DMS153 treated with DMSO at 0.1 percent for 48 hours (cell line): ENCODE data around the gene ELMO1.

Source experiments
- DNase-seq: peaks from one replicate; lab custom pipeline; 2025; ENCODE audit not compliant: unreplicated experiment; lab: John Stamatoyannopoulos, UW

Gene ELMO1

DNA sequence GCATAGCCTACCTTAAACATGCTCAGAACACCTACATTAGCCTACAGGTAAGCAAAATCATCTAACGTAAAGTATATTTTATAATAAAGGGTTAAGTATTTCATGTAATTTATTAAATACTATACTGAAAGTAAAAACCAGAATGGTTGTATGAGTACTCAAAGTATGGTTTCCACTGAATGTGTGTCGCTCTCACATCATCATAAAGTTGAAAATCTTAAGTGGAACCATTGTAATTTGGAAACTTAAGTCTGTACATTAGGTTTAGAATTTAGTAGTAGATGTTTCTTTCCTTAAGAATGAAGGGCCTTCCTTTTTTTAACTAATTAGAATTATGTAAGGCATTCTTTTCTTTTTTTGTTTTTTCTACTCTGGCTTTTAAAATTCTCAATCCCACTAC lies 484.4 kb downstream of the ELMO1 start:
- DNase-seq, result no peak

DNA sequence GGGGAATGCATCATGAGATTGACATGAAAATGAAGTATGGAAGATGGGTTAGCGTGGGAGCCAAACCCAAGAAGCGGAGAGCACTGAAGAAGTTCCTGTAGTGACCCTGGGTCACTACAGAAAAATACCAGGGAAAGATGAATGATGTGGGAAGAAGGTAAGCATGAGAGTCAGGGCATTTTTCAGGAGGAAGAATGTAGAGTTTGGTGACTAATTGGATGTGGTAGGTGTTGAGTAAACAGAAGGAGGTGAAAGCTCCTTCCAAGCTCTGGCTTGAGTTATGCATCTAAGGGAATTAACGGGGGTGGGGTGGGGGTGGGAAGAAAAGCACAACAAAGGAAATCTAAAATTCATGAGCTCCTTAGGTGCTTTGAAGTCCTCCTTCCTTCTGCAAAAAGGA lies 486.3 kb downstream of the ELMO1 start:
- no peak for DNase-seq

- no peak for DNase-seq
These were observed 487.0 kb downstream of the ELMO1 start for GRCh38 chr7:36961693-36962092.

DNA sequence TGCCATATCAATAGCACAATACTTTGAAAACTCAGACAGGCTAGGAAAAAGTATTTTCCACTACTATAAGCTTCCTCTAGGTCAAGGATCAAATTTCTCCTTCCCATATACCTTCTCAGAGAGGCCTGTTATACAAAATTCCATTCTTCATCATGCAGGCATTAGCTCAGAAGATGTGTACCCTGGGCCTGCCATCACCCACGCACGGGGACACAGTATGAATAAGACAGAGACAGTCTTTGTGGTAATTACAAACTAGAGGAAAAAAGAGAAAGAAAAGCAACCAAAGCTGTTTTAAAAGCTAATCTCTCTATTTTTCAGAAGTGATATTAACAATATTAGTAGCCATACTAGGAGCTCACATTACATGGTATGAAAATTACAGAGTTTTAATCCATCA lies 487.6 kb downstream of the ELMO1 start:
- DNase-seq, result no peak

DNA sequence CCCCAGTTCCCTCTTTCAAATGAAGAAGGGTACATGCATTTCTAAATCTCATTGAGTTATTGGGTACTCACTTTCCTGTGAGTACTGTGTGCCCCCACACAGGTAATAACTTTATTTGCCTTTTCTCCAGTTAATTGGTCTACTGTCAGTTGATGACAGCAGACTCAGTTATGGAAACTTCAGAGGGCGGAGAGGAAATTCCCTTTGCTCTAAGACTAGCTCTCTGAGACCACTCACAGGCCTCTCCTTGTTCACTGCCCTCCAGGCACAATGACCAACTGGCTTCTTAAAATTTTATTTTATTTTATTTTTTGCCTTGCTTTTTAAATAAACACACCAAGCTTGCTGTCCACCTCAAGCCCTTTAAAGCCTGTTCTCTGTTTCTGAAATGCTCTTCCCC lies 488.6 kb downstream of the ELMO1 start:
- DNase-seq, result no peak

DNA sequence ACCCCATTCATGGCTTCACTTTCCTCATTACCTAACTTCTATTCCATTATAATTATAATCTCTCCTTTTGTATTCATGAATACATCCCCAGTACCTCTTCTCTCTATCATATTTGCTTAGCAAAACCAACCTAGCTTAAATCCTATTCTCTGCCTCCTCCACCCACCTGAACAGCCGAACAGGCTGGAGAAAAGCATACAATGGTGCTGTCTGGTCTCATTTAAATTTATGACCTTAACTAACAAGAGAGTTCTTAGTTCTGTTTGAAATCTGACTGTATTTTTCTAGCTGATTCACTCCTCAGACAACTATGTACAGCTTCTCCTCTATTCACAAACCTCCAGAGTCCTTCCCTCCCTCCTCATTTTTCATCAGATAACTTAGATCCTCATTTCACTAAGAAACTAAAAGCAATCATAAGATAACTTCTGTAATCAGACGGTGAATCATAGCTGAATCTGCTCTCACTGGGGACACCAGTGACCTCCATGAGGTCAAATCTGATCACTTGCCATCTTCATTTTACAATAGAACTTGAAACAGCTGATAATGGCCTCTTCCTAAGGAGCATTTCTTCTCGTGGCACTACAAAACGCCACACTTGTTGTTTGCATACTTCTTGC lies 490.4 kb downstream of the ELMO1 start:
- DNase-seq, result peak; percentile 92

DNA sequence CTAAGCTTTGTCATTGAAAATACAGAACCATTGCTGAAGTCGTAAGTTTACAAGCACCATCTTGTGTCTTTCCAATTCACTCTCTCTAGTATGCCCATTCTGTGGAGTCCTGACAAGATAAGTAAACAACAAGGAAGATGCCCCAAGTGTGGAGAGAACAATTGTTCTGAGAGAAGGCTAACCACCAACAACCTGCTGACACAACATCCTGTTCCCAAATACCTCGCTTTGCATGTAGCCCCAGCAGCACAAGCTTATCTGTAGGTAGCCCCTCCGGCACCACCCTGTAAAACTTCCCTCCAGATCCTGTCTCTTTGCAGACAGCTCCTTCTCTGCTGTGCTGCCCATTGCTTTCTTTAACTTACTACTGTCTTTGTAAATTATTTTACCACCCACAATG lies 491.0 kb downstream of the ELMO1 start:
- no peak for DNase-seq

- DNase-seq, result no peak
These were observed 491.9 kb downstream of the ELMO1 start for GRCh38 chr7:36956814-36957213.

GRCh38 chr7:36955456-36956129 lies 493.1 kb downstream of the ELMO1 start:
- no peak for DNase-seq

- no peak for DNase-seq
These were observed 497.4 kb downstream of the ELMO1 start for GRCh38 chr7:36951257-36951697.

- DNase-seq, result no peak
These were observed 498.7 kb downstream of the ELMO1 start for GRCh38 chr7:36949711-36950600.

- DNase-seq, result peak; percentile 95
These were observed 502.3 kb downstream of the ELMO1 start for GRCh38 chr7:36946401-36946739.

GRCh38 chr7:36945612-36946400 lies 502.9 kb downstream of the ELMO1 start:
- DNase-seq, result peak; percentile 99

- DNase-seq, result no peak
These were observed 503.8 kb downstream of the ELMO1 start for GRCh38 chr7:36944838-36945237.

GRCh38 chr7:36943591-36944435 lies 504.9 kb downstream of the ELMO1 start:
- no peak for DNase-seq

GRCh38 chr7:36942955-36943354 lies 505.7 kb downstream of the ELMO1 start:
- no peak for DNase-seq

GRCh38 chr7:36942541-36942940 lies 506.1 kb downstream of the ELMO1 start:
- no peak for DNase-seq

- DNase-seq, result no peak
These were observed 506.6 kb downstream of the ELMO1 start for GRCh38 chr7:36942025-36942424.

GRCh38 chr7:36941359-36941758 lies 507.3 kb downstream of the ELMO1 start:
- DNase-seq, result no peak

DNA sequence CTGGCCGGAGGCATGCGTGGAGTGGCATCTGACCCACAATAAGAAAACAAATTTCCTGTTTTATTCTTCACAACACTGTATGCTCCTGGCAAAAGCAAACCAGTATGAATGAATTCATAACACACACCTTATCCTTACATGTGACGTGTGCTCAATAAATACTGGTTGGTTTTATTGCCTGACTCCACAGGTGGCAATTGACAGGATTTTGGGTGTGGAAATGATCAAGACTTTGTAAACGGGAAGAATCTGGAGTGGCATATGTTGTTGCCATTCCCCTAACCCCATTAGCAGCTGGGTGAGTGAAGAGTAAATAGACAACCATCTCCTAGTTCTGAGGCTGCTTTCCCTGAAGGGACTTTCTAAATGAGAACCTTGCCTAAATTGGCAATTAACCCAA lies 508.8 kb downstream of the ELMO1 start:
- DNase-seq, result no peak
